Measurements from ENCODE around the gene DNASE1L2.

DNA sequence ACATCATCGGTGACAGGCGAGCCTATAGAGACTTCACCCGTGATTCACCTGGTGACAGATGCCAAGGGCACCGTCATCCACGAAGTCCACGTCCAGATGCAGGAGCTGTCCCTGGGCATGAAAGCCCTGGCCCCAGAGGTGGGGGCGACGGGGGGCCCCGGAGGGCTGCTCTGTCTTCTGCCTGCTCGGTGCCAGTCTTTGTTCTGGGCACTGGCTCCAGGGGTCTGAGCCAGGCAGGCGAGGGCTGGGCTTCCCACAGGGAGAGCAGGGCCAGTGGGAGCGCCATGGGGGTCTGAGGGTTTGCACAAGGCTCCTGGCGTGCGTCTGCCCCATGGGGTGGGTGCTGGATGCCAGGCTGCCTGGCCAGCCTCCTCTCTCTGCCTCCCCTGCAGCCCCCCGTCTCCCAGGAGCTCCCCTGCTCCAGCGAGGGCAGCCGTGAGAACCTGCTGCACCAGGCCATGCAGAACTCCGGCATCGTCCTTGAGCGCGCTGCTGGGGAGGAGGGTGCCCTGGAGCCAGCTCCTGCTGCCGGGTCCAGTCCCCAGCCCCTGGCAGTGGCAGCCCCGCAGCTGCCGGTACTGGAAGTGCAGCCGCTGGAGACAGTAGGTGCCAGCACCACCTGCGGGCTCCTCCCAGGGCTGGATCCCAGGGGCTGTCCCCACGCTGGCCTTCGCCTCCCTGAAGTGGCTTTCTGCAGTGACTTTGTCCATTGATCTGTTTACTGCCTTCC lies 3.0 kb upstream of the DNASE1L2 start:
- TF ChIP-seq, protein P1, sequence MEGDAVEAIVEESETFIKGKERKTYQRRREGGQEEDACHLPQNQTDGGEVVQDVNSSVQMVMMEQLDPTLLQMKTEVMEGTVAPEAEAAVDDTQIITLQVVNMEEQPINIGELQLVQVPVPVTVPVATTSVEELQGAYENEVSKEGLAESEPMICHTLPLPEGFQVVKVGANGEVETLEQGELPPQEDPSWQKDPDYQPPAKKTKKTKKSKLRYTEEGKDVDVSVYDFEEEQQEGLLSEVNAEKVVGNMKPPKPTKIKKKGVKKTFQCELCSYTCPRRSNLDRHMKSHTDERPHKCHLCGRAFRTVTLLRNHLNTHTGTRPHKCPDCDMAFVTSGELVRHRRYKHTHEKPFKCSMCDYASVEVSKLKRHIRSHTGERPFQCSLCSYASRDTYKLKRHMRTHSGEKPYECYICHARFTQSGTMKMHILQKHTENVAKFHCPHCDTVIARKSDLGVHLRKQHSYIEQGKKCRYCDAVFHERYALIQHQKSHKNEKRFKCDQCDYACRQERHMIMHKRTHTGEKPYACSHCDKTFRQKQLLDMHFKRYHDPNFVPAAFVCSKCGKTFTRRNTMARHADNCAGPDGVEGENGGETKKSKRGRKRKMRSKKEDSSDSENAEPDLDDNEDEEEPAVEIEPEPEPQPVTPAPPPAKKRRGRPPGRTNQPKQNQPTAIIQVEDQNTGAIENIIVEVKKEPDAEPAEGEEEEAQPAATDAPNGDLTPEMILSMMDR (IDR thresholded peaks at IDR 0.05; ENCODE audit: low read depth, low read length, missing input control): no peak
- TF ChIP-seq, protein P2, sequence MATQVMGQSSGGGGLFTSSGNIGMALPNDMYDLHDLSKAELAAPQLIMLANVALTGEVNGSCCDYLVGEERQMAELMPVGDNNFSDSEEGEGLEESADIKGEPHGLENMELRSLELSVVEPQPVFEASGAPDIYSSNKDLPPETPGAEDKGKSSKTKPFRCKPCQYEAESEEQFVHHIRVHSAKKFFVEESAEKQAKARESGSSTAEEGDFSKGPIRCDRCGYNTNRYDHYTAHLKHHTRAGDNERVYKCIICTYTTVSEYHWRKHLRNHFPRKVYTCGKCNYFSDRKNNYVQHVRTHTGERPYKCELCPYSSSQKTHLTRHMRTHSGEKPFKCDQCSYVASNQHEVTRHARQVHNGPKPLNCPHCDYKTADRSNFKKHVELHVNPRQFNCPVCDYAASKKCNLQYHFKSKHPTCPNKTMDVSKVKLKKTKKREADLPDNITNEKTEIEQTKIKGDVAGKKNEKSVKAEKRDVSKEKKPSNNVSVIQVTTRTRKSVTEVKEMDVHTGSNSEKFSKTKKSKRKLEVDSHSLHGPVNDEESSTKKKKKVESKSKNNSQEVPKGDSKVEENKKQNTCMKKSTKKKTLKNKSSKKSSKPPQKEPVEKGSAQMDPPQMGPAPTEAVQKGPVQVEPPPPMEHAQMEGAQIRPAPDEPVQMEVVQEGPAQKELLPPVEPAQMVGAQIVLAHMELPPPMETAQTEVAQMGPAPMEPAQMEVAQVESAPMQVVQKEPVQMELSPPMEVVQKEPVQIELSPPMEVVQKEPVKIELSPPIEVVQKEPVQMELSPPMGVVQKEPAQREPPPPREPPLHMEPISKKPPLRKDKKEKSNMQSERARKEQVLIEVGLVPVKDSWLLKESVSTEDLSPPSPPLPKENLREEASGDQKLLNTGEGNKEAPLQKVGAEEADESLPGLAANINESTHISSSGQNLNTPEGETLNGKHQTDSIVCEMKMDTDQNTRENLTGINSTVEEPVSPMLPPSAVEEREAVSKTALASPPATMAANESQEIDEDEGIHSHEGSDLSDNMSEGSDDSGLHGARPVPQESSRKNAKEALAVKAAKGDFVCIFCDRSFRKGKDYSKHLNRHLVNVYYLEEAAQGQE (IDR thresholded peaks at IDR 0.05): no peak
- TF ChIP-seq, protein P3, sequence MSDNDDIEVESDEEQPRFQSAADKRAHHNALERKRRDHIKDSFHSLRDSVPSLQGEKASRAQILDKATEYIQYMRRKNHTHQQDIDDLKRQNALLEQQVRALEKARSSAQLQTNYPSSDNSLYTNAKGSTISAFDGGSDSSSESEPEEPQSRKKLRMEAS (IDR thresholded peaks at IDR 0.05): no peak
- TF ChIP-seq, protein P4, sequence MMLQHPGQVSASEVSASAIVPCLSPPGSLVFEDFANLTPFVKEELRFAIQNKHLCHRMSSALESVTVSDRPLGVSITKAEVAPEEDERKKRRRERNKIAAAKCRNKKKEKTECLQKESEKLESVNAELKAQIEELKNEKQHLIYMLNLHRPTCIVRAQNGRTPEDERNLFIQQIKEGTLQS (IDR thresholded peaks at IDR 0.05): no peak

Data from liver (tissue), 3 donors.